SU-DHL-6 (cell line): Measurements from ENCODE around the gene COPS7A.

Experiments
- H2AFZ ChIP-seq: fragments of 200-600 bp; sonication (generic); 2 replicates; pipeline ENCODE4 v1.6.1; 2014; ENCODE audit warnings: low read depth, mild to moderate bottlenecking, moderate library complexity, mixed read lengths, antibody characterized with exemption, low read length; ENCODE audit not compliant: severe bottlenecking
- H3F3A ChIP-seq: fragments of 200-600 bp; shearing (Covaris generic); 2 replicates; pipeline ENCODE4 v1.6.0; 2016; ENCODE audit warnings: antibody characterized with exemption, mild to moderate bottlenecking; ENCODE audit not compliant: insufficient read depth
- H3K27ac ChIP-seq: fragments of 200-600 bp; sonication (generic); 2 replicates; pipeline ENCODE4 v1.5.1; 2016; ENCODE audit warnings: low read depth, mild to moderate bottlenecking, low read length, moderate library complexity, mixed read lengths
- H3K27me3 ChIP-seq: fragments of 200-600 bp; sonication (generic), shearing (Covaris generic); 2 replicates; pipeline ENCODE4 v1.6.0; 2014; ENCODE audit warnings: mild to moderate bottlenecking, low read length
- H3K36me3 ChIP-seq: fragments of 200-600 bp; sonication (generic); 2 replicates; pipeline ENCODE4 v1.6.1; 2014; ENCODE audit warnings: mild to moderate bottlenecking, low read length, mixed read lengths
- H3K4me2 ChIP-seq: fragments of 300-600, 200-600 bp; shearing (Covaris generic), sonication (generic); 2 replicates; pipeline ENCODE4 v1.6.0; 2014; ENCODE audit warnings: low read length, low read depth, mild to moderate bottlenecking; ENCODE audit not compliant: poor library complexity, severe bottlenecking
- H3K4me3 ChIP-seq: fragments of 200-600 bp; sonication (generic); 2 replicates; pipeline ENCODE4 v1.5.1; 2014; ENCODE audit warnings: antibody characterized with exemption, low read length, mild to moderate bottlenecking, mixed read lengths; ENCODE audit not compliant: insufficient read depth, poor library complexity, severe bottlenecking
- H3K79me2 ChIP-seq: fragments of 200-600 bp; sonication (generic); 2 replicates; pipeline ENCODE4 v1.6.1; 2014; ENCODE audit warnings: mild to moderate bottlenecking, low read length, moderate library complexity; ENCODE audit not compliant: insufficient read depth
- H3K9ac ChIP-seq: fragments of 200-600 bp; sonication (generic); 2 replicates; pipeline ENCODE4 v1.7.0; 2014; ENCODE audit warnings: mild to moderate bottlenecking, low read length
- H3K9me2 ChIP-seq: fragments of 200-600 bp; sonication (generic); replicated peaks from 2 replicates; pipeline ENCODE4 v1.6.1; 2014; ENCODE audit warnings: low read length; ENCODE audit not compliant: insufficient read depth
- H3K9me3 ChIP-seq: fragments of 200-600 bp; sonication (generic); 2 replicates; pipeline ENCODE4 v1.6.1; 2014; ENCODE audit warnings: low read length, mixed read lengths; ENCODE audit not compliant: insufficient read depth
- H4K20me1 ChIP-seq: fragments of 200-600 bp; sonication (generic); 2 replicates; pipeline ENCODE4 v1.6.1; 2014; ENCODE audit warnings: low read depth, mild to moderate bottlenecking, antibody characterized with exemption, low read length, moderate library complexity, mixed read lengths
- EZH2phosphoT487 ChIP-seq: fragments of 200-600 bp; sonication (generic), shearing (Covaris generic); conservative IDR thresholded peaks from 2 replicates; pipeline ENCODE4 v1.6.1; 2018; ENCODE audit warnings: mild to moderate bottlenecking, antibody characterized with exemption, low read length, moderate library complexity, mixed read lengths
- TF ChIP-seq, protein P1 (sequence below): fragments of 200-600 bp; sonication (generic); IDR thresholded peaks from one replicate; pipeline ENCODE4 v1.5.1; 2017; ENCODE audit warnings: antibody characterized with exemption, mild to moderate bottlenecking, low read length, moderate library complexity; ENCODE audit not compliant: insufficient read depth, poor library complexity, severe bottlenecking

COPS7A gene

DNA sequence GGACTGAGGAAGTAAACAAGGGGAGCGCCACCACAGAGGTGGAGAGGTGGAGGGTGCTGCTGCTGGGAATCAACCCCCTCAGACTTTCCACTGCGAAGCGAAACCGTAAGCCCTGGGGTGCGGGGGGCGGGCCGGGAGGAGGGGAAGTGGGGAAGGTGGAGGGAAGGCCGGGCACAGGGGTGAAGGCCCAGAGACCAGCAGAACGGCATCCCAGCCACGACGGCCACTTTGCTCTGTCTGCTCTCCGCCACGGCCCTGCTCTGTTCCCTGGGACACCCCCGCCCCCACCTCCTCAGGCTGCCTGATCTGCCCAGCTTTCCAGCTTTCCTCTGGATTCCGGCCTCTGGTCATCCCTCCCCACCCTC, 48.5 kb downstream of the COPS7A start, which contains the start of gene LAG3:
LAG3 (plus strand) TSS at position 190 of the 365 bp plus-strand sequence. CDS start 333 bp downstream, outside the sequence.
- Histone ChIP-seq H3F3A (no peaks in the 10 kb centered on the region), H3K79me2 (no peaks in the 10 kb centered on the region), H4K20me1 (no peaks in the 10 kb centered on the region), H2AFZ (no peak within 1 kb of the TSS), H3K4me3 (no peak within 1 kb of the TSS), H3K27ac (no peak within 1 kb of the TSS), H3K27me3 (no peaks in the 10 kb centered on the region), H3K9ac (no peak within 1 kb of the TSS), H3K4me2 (no peak within 1 kb of the TSS), H3K36me3 (no peaks in the 10 kb centered on the region), H3K9me3 (no peaks in the 10 kb centered on the region), H3K9me2 (no peaks in the 10 kb centered on the region)
- no peak for TF ChIP-seq EZH2phosphoT487
- TF ChIP-seq, protein P1, sequence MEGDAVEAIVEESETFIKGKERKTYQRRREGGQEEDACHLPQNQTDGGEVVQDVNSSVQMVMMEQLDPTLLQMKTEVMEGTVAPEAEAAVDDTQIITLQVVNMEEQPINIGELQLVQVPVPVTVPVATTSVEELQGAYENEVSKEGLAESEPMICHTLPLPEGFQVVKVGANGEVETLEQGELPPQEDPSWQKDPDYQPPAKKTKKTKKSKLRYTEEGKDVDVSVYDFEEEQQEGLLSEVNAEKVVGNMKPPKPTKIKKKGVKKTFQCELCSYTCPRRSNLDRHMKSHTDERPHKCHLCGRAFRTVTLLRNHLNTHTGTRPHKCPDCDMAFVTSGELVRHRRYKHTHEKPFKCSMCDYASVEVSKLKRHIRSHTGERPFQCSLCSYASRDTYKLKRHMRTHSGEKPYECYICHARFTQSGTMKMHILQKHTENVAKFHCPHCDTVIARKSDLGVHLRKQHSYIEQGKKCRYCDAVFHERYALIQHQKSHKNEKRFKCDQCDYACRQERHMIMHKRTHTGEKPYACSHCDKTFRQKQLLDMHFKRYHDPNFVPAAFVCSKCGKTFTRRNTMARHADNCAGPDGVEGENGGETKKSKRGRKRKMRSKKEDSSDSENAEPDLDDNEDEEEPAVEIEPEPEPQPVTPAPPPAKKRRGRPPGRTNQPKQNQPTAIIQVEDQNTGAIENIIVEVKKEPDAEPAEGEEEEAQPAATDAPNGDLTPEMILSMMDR: no peak

DNA sequence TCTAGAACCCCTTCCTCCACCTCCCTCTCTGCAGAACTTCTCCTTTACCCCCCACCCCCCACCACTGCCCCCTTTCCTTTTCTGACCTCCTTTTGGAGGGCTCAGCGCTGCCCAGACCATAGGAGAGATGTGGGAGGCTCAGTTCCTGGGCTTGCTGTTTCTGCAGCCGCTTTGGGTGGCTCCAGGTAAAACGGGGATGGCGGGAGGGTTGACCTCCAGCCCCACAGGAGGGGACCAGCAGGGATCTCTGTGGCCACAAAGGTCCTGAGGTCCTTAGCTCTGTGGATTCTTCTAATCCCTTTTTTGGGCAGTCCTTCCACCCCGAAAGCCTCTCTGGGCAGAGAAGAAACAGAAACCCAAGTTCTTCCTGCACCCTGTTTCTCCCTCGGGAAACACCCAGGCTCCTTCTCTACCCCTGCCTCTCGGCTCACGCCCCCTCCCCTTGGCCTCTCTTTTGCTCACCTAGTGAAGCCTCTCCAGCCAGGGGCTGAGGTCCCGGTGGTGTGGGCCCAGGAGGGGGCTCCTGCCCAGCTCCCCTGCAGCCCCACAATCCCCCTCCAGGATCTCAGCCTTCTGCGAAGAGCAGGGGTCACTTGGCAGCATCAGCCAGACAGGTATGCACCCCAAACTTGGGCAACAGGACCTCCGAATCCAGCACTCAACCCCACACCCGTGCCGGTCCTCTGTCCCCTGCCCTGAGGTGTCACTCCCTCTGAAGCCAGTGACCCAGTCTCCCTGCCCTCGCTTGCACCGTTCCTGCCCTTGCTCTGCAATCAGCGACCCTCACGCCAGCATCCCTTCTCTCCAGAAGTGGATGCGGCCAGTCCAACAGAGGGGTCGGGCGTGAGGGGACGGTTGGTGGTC, 49.1 kb downstream of the COPS7A start:
- Histone ChIP-seq H3K4me2 (no peak overlapping the region), H3K9me2 (no peaks in the 10 kb centered on the region), H3F3A (no peaks in the 10 kb centered on the region), H4K20me1 (no peaks in the 10 kb centered on the region), H3K4me3 (no peak overlapping the region), H3K27me3 (no peaks in the 10 kb centered on the region), H3K27ac (no peak overlapping the region), H3K36me3 (no peaks in the 10 kb centered on the region), H3K9me3 (no peaks in the 10 kb centered on the region), H3K79me2 (no peaks in the 10 kb centered on the region), H3K9ac (no peak overlapping the region), H2AFZ (no peak overlapping the region)
- TF ChIP-seq, protein P1: no peak
- TF ChIP-seq EZH2phosphoT487: no peak

DNA sequence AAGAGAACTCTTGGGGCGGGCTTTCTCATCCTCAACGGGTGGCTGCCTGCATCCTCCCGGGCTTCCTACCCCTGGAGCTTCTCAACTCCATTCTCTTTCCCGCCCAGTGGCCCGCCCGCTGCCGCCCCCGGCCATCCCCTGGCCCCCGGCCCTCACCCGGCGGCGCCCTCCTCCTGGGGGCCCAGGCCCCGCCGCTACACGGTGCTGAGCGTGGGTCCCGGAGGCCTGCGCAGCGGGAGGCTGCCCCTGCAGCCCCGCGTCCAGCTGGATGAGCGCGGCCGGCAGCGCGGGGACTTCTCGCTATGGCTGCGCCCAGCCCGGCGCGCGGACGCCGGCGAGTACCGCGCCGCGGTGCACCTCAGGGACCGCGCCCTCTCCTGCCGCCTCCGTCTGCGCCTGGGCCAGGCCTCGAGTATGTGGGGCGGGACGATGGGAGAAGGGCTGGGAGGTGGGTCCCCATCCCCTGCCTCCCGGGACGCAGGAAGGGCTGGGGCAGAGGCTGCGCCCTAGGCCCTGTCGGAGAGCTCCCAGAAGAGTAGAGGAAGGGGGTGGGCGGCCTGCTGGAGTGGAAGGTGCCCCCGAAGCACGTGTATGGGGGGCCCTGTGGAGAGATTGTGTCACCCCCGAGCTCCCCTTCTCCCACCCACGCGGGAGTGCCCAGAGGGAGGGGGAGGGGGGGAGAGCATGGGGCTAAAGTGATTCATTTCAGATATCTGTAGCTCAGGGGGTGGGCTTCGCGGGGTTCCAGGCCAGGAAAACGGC, 49.9 kb downstream of the COPS7A start:
- Histone ChIP-seq H3K36me3 (no peaks in the 10 kb centered on the region), H3K4me3 (no peak overlapping the region), H3K9ac (no peak overlapping the region), H3F3A (no peaks in the 10 kb centered on the region), H3K27me3 (no peaks in the 10 kb centered on the region), H4K20me1 (no peaks in the 10 kb centered on the region), H2AFZ (no peak overlapping the region), H3K4me2 (no peak overlapping the region), H3K9me2 (no peaks in the 10 kb centered on the region), H3K9me3 (no peaks in the 10 kb centered on the region), H3K79me2 (no peaks in the 10 kb centered on the region), H3K27ac (no peak overlapping the region)
- no peak for TF ChIP-seq EZH2phosphoT487
- TF ChIP-seq, protein P1: no peak
